Nephron (organoid): ENCODE data around the gene VTI1A.

Source experiments
- H3K27ac Mint-ChIP-seq, 3 experiments: 2 replicates each; pipeline ENCODE4 v1.8.0; 2020; ENCODE audit warnings: mixed read lengths in 3 of 3, mild to moderate bottlenecking in 2 of 3, moderate library complexity in 1 of 3
- H3K27me3 Mint-ChIP-seq: 2 replicates; pipeline ENCODE4 v1.8.0; 2021; ENCODE audit warnings: low read depth, mild to moderate bottlenecking, moderate library complexity, mixed read lengths
- H3K36me3 Mint-ChIP-seq: 2 replicates; pipeline ENCODE4 v1.8.0; 2020; ENCODE audit warnings: low read depth, mixed read lengths
- H3K4me1 Mint-ChIP-seq: 2 replicates; pipeline ENCODE4 v1.8.0; 2020; ENCODE audit warnings: mixed read lengths
- H3K4me3 Mint-ChIP-seq, 3 experiments: 2 replicates each; pipeline ENCODE4 v1.8.0; 2020; ENCODE audit warnings: mild to moderate bottlenecking in 3 of 3, mixed read lengths in 3 of 3, moderate library complexity in 2 of 3
- H3K9me3 Mint-ChIP-seq: 2 replicates; pipeline ENCODE4 v1.8.0; 2020; ENCODE audit warnings: mixed read lengths
- TF ChIP-seq, protein P1 (sequence below), 3 experiments: fragments of 200-600 bp; sonication (generic); IDR thresholded peaks; one replicate each; pipeline ENCODE4 v1.5.0; 2021; ENCODE audit warnings: antibody characterized with exemption in 3 of 3; ENCODE audit not compliant: unreplicated experiment in 3 of 3

VTI1A gene

DNA sequence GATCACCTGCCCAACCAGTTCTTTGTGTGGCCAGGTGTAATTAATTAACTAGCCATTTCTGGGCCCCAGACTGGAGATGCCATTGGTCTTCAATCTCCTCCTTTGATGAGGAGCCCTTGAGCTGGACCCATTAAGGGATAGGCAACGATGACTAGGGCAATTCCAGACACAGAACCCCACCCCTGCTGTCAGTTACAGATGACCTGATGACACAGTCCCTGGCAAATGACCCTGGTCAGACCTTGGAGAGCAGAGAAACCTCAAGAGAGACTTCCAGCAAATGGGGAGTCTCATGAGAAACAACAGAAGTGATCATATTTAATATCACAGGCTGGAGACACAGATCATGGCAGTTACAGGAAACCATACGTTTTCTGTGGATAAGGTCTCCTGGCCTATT is 401.2 kb downstream of the VTI1A start:
- Mint-ChIP-seq H3K9me3 (peaks cover 17% of the 10 kb centered on the region), H3K27me3 (peaks cover 4% of the 10 kb centered on the region), H3K27ac (no peak overlapping the region), H3K4me3 (no peak overlapping the region), H3K36me3 (peaks cover 16% of the 10 kb centered on the region), H3K4me1 (peaks cover 11% of the 10 kb centered on the region)
- TF ChIP-seq, protein P1, sequence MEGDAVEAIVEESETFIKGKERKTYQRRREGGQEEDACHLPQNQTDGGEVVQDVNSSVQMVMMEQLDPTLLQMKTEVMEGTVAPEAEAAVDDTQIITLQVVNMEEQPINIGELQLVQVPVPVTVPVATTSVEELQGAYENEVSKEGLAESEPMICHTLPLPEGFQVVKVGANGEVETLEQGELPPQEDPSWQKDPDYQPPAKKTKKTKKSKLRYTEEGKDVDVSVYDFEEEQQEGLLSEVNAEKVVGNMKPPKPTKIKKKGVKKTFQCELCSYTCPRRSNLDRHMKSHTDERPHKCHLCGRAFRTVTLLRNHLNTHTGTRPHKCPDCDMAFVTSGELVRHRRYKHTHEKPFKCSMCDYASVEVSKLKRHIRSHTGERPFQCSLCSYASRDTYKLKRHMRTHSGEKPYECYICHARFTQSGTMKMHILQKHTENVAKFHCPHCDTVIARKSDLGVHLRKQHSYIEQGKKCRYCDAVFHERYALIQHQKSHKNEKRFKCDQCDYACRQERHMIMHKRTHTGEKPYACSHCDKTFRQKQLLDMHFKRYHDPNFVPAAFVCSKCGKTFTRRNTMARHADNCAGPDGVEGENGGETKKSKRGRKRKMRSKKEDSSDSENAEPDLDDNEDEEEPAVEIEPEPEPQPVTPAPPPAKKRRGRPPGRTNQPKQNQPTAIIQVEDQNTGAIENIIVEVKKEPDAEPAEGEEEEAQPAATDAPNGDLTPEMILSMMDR (IDR thresholded peaks at IDR 0.05; ENCODE audit: unreplicated experiment in 3 of 3): no peak

DNA sequence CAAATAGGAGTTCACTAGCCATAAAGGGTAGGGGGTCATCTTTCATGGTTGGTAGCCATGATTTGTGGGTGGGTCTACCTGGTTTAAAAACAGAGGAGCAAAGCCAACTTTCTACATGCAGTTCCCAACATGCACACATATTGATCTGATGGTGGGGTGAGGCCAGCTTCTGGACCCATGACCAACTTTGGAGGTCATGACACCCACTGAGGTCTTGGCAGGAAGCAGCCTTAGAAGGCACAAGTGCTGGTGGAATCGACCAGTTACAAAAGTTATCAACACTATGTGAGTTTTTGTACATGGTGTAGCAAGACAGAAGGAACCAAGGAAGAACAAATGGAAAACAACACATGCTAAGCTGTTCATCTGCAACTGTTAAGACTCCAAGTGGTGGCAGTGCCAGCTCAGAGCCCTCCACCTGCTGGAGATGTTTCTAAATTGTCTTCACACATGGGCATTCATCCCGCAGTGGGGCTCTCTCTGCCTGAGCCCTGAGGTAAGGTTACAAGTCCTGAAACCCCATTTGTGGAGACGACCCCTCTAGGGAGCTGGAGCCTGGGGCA is 401.9 kb downstream of the VTI1A start:
- H3K9me3 Mint-ChIP-seq: peaks cover 17% of the 10 kb centered on the region
- H3K36me3 Mint-ChIP-seq: peaks cover 16% of the 10 kb centered on the region
- TF ChIP-seq, protein P1 (IDR thresholded peaks at IDR 0.05; ENCODE audit: unreplicated experiment in 3 of 3): no peak
- no peak overlapping the region for H3K27ac Mint-ChIP-seq
- H3K27me3 Mint-ChIP-seq: peaks cover 4% of the 10 kb centered on the region
- no peak overlapping the region for H3K4me3 Mint-ChIP-seq
- H3K4me1 Mint-ChIP-seq: peaks cover 4% of the 10 kb centered on the region

DNA sequence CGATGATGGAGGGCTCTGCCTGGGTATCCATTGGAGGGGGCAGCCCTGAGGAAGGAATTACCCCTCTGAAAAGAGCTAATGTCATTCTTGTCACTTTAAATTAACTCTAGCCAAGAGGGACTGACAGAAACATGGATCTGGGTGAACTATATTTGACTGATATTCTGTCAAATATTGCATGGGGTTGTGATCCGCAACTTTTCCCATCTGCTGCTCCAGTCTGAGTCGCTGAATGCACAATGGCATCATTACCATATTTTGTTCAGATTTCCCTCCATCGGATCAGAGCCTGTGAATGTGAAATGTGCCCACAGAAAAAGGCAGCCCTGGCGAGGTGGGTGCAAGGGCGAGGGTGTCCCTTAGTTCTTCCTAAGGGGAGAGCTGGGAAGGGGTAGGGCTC is 402.5 kb downstream of the VTI1A start:
- no peaks in the 10 kb centered on the region for H3K4me1 Mint-ChIP-seq
- peaks cover 16% of the 10 kb centered on the region for H3K36me3 Mint-ChIP-seq
- TF ChIP-seq, protein P1 (IDR thresholded peaks at IDR 0.05; ENCODE audit: unreplicated experiment in 3 of 3): no peak
- H3K27me3 Mint-ChIP-seq: peaks cover 4% of the 10 kb centered on the region
- peaks cover 17% of the 10 kb centered on the region for H3K9me3 Mint-ChIP-seq
- no peak overlapping the region for H3K27ac Mint-ChIP-seq
- H3K4me3 Mint-ChIP-seq: no peak overlapping the region

DNA sequence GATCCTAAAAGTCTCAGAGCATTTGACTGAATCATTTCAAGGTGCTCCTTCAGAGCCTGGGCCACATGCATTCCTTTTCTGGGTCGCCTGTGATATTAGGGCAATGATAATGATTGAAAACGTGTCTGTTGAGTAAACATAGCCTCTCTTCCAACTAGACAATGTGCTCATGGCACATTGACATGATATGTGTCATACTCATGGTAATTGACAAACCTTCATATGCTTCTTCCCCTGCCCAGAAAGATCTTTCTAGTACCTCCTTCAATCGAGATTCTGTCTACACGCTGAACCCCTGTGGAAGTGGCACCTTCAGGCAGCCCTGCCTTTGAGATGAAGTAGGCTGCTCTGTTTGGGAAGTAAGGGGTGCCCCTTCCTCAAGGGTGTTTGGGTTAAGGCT is 404.2 kb downstream of the VTI1A start:
- Mint-ChIP-seq H3K27me3 (peaks cover 4% of the 10 kb centered on the region), H3K27ac (no peak overlapping the region), H3K4me1 (no peaks in the 10 kb centered on the region), H3K4me3 (no peak overlapping the region), H3K36me3 (peaks cover 16% of the 10 kb centered on the region), H3K9me3 (peaks cover 15% of the 10 kb centered on the region)
- TF ChIP-seq, protein P1 (IDR thresholded peaks at IDR 0.05; ENCODE audit: unreplicated experiment in 3 of 3): no peak

DNA sequence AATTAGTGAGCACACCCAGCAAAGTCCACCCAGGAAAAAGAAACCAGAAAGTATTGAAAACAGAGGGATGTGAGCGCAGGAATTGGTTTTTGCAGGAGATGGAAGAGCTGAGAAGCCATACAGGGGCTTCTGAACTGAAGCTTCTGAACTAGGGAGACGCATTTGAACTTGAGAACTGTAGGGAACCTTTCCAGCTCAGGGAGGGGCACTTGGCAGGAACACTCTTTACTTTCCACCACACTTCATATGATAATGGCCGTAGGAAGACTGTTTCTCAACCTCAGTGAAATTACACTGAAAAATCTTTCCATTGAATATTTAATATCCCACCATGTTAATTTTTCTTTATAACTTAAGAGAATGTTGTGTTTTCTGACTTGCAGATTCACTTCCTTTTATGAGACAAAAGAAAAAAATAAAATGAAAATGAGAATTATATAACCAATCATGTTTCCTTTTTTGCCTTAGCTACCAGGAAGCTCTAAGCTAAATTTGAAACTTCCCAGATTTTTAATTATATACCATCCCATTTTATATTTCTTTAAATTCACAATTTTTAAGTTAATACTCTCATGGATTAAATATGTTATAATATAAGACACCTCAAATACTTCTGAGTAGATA is 404.7 kb downstream of the VTI1A start:
- peaks cover 16% of the 10 kb centered on the region for H3K36me3 Mint-ChIP-seq
- TF ChIP-seq, protein P1 (IDR thresholded peaks at IDR 0.05; ENCODE audit: unreplicated experiment in 3 of 3): no peak

DNA sequence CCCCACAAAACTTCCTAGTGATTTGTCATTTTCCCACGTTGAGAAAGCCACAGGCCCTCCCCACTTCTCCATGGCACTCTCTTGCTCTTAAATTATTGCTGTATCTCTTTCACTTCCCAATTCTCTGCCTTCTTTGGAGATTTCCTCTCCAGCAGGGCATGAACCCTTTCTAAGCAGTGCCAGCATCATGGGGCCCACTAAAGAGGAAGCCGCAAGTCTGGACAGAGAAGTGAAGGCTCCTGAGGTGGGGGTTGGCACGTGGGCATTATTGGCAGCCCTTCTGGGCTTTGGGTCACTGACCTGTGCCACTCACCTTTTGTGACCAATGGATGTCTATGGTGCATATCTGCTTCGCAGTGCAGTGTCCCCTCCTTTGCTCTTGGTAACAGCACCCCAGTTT is 405.3 kb downstream of the VTI1A start:
- Mint-ChIP-seq H3K27me3 (peaks cover 4% of the 10 kb centered on the region), H3K36me3 (peaks cover 13% of the 10 kb centered on the region), H3K9me3 (peaks cover 14% of the 10 kb centered on the region), H3K4me1 (no peaks in the 10 kb centered on the region), H3K4me3 (no peak overlapping the region), H3K27ac (no peak overlapping the region)
- TF ChIP-seq, protein P1 (IDR thresholded peaks at IDR 0.05; ENCODE audit: unreplicated experiment in 3 of 3): no peak

More for the DNA sequence above, 404.7 kb downstream of the VTI1A start:
- Mint-ChIP-seq H3K27ac (no peak overlapping the region), H3K4me3 (no peak overlapping the region), H3K27me3 (peaks cover 4% of the 10 kb centered on the region), H3K4me1 (no peaks in the 10 kb centered on the region), H3K9me3 (peaks cover 17% of the 10 kb centered on the region)
